Inferior parietal cortex (tissue), 1 donor: ENCODE results near the gene ATP1B2.
"Not testable (repeated sequence)": the region's sequence is repeated elsewhere in the genome, so short reads cannot be mapped to it uniquely, and the experiment has no call there.

Experiments
- DNase-seq: peaks from one replicate; pipeline ENCODE4 v3.0.0-alpha.2; 2016; ENCODE audit errors: extremely low spot score

The ATP1B2 gene

DNA sequence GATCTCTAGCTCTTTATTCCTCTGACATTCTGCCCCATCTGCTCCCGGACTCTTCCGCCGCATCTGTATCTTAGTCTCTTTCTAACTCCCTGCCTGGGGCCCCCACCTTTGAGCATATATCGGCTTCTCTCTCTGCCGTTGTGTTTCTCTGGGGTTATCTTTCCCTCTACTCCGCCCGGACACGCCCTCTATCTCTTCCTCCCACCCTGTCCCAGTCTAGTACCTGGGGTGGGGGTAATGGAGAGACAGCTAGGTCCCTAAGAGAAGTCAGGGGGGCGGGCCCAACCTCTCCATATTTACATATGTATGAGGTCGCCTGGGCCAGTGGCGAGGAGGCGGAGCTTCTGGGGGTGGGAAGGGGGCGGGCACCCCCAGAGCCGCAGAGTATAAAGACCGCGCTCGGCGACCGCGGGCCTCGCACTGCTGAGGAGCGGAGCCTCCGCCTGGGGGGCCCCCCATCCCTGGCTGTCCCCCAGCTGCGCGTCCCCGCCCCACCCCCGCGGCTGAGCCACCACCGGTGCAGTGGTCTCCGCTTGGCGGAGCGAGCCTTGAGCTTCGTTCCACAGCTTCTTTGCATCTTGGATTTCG lies at the start of gene ATP1B2:
ATP1B2 (plus strand) TSS at position 418 of the 588 bp plus-strand sequence. CDS start 593 bp downstream, outside the sequence.
- peak; percentile 42 for DNase-seq

- no peak for DNase-seq
Observed at GRCh38 chr17:7606280-7606679, 44.4 kb upstream of the ATP1B2 start.

- no peak for DNase-seq
Observed at GRCh38 chr17:7610641-7611040, 40.1 kb upstream of the ATP1B2 start.

- DNase-seq, result no peak
Observed at GRCh38 chr17:7611635-7612293, 39.0 kb upstream of the ATP1B2 start.

DNA sequence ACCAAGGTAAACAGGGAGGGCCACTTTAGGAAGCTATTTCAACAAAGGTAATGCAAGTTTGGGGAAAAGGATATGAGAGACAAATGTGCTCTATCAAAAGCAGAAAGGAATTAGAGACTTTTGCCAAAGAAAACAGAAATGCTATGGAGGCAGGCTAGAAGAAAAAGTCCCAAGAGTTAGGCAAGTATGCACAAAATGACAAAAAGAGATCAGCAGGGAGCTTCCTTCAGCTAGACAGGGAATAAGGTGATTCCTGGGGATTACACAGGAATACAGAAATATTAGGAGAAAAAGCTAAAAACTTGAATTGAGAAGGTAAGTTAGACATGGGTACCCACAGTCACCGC lies 38.5 kb upstream of the ATP1B2 start:
- DNase-seq, result no peak

GRCh38 chr17:7613769-7614424 lies 36.8 kb upstream of the ATP1B2 start:
- no peak for DNase-seq

DNA sequence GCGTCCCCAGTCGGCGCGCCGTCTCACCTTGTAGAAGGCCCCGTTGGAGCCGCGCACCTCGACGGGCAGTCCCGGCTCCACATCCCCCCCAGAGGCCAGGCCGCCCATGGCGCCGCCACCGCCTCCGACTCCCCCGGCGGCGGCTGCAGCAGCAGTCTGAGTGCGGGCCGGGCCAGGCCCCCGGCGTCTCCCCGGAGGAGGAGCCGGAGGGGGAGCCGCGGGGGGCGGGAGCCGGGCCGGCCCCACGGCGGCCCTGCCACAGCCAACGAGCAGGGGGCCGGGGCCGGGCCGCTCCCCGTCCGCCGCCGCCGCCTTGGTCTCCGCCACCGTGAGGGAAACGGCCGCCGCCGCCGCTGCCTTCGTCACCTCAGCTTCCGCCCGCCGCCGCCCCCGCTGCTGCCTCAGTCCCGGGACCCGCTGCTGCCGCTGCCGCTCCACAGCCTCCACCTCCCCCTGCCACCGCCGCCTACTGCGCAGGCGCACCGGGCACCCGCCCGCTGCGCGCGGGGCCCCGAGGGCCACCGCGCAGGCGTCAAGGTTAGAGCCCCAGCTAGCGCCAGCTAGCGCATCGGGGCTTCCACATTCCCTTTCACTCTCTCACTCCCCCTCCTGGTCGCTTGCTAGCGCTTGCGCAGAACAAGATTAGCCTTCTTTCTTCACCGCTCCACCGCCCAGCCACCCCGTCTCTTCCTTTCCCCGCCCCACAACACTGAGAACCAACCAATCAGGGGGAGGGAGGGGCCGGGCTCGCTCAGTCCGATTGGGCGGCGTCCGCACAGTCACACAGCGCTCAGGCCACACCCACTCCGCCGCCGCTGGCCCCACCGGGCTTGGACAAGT lies 36.1 kb upstream of the ATP1B2 start, which contains the start of gene FXR2:
FXR2 (minus strand) TSS at position 473 of the 840 bp plus-strand sequence; CDS start at position 108, 365 bp downstream.
- DNase-seq, result peak; percentile 99

GRCh38 chr17:7615265-7615747 lies 35.4 kb upstream of the ATP1B2 start:
- no peak for DNase-seq

GRCh38 chr17:7618608-7619007 lies 32.1 kb upstream of the ATP1B2 start:
- DNase-seq, result no peak

DNA sequence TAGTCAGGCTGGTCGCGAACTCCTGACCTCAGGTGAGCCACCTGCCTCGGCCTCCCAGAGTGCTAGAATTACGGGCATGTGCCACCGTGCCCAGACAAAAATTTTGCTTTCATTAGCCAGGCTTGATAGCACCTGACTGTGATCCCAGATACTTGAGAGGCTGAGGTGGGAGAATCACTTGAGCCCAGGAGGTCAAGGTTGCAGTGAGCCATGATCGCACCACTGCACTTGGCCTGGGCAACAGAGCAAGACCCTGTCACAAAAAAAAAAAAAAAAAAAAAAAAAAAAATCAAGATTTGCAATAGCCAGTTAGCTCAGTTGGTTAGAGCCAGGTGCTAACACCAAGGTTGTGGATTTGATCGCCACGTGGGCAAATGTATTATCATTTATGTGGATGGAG lies 29.9 kb upstream of the ATP1B2 start:
- no peak for DNase-seq

GRCh38 chr17:7623661-7624060 lies 27.1 kb upstream of the ATP1B2 start:
- no peak for DNase-seq

DNA sequence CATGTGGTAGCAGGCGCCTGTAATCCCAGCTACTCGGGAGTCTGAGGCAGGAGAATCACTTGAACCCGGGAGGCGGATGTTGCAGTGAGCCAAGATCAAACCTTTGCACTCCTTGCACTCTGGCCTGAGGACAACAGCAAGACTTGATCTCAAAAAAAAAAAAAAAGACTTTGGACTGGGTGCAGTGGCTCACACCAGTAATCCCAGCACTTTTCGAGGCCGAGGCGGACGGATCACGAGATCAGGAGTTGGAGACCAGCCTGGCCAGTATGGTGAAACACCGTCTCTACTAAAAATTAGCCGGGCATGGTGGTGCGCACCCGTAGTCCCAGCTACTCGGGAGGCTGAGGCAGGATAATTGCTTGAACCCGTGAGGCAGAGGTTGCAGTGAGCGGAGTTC lies 25.0 kb upstream of the ATP1B2 start:
- not testable (repeated sequence) for DNase-seq

GRCh38 chr17:7626307-7626706 lies 24.4 kb upstream of the ATP1B2 start:
- no peak for DNase-seq

- no peak for DNase-seq
Observed at GRCh38 chr17:7626956-7627249, 23.8 kb upstream of the ATP1B2 start.

DNA sequence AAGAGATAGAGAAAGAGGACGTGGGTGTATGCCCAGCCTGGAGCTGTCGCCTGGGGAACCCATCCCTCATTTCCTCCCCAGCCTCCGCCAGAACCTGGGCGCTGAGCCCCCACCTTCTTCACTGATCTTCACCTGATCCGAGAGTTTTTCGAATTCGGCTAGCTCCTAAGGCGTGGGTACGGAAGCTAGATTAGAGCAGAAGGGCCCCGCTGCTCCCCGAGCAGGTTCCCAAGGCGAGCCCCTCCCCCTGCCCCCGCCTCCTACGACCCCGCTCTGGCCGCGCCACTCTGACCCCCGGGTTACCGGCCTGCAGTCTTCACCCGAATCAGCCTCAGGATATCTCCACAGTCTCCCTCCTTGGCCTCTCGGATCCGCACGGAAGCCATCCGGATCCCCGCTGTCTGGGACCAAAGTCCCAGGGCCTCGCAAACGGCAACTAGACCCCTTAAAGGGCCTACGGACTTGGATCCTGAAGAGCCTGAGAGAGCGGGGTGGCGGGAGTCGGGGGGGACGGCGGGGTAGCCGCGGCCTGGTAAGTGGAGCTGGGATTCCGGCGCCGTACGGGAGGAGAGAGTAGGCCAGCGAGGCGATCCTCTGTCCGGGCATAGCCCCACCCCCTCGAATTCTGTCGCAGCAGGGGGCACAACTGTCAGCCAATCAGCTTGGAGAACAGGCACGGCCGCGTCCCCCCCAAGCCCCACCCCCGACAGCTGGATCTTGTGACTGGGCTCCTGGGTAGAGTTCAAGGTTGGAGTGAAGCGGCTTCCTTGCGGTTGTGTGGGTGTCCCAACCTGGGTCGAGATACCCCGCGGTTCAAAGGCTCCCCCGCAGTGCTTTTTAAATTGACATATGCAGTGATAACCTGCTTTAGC lies 23.2 kb upstream of the ATP1B2 start, which contains the start of gene SAT2:
SAT2 (minus strand) TSS at position 572 of the 872 bp plus-strand sequence; CDS start at position 386, 186 bp downstream.
- DNase-seq, result peak; percentile 87

DNA sequence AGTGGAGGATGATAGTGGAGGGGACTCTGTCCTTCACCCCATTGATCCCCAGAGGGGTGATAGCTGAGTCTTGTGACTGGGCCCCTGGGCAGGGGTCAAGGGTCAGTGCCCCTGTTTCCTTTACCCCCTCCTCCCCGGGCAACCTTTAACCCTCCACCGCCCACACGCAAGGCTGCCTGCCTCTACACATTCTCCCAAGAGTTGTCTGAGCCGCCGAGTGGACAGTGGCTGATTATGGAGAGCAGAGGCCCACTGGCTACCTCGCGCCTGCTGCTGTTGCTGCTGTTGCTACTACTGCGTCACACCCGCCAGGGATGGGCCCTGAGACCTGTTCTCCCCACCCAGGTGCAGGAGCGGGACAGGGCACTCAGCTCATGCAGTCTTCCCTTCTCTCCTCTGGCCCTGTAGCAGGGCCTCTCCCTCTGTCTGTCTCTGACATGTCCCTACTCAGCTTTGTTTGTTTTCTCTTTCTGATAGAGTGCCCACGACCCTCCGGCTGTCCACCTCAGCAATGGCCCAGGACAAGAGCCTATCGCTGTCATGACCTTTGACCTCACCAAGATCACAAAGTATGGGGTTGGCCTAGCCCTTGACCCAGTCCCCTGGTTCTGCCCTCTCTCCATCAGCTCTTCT lies 20.7 kb upstream of the ATP1B2 start, which contains the start of gene SHBG:
SHBG (plus strand) TSS at position 197 of the 633 bp plus-strand sequence; CDS start at position 235, 38 bp downstream.
- DNase-seq, result no peak

DNA sequence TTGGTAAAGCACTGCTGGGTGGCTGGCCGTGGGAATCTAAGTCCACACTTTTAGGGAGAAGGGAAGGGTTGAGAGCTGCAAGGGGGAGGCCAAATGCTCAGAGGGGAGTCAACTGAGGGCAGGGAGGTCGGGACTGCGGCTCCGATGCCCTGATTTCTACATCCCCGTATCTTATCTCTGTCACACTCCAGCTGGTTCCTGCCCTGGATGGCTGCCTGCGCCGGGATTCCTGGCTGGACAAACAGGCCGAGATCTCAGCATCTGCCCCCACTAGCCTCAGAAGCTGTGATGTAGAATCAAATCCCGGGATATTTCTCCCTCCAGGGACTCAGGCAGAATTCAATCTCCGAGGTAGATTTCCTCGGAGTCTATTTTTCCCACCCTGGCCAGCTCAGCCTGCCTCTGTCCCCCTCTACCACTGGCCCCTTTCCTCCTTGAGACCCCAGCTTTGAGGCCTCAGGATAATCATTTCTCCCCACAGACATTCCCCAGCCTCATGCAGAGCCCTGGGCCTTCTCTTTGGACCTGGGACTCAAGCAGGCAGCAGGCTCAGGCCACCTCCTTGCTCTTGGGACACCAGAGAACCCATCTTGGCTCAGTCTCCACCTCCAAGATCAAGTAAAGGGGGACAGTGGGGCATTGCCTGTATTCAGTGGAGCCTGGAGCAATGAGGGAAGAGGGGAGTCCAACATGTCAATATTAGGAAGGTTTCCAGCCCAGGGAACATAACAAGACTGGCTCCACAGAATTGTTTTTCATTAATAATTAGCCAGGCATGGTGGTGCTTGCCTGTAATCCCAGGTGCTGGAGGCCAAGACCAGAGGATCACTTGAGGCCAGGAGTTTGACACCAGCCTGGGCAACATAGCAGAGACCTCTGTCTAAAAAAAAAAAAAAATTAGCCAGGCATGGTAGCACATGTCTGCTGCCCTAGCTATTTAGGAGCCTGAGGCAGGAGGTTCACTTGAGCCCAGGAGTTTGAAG lies 19.0 kb upstream of the ATP1B2 start:
- no peak for DNase-seq

- DNase-seq, result no peak
Observed at GRCh38 chr17:7632492-7632894, 18.2 kb upstream of the ATP1B2 start.

- no peak for DNase-seq
Observed at GRCh38 chr17:7633093-7633492, 17.6 kb upstream of the ATP1B2 start.
